ENCODE data around the gene ENG. TPM values are rescaled to one million over a fixed set of nuclear protein-coding genes. Genes with fewer than 3 reads are reported as not detected.

The ENG gene
- polyA plus RNA-seq, 2 of the 4 experiments (the other 2 are of a cell fraction) = 0.08 TPM; not detected in 1

GRCh38 chr9:127769929-127770582, 84.4 kb downstream of the ENG start:
- ATAC-seq (no peak), FAIRE-seq (no peak), DNase-seq (ENCODE audit: low read depth in 1 of 2, low spot score in 1 of 2) (no peak)
- H3K4me2 ChIP-seq = no peak overlapping the region; the same call in 2 of the 3 replicates
- H3K9me3 ChIP-seq = no peaks in the 10 kb centered on the region
- no peak overlapping the region for H3K27ac ChIP-seq
- H3K4me3 ChIP-seq = no peak overlapping the region
- POLR2A ChIA-PET = interaction anchor here (0.6 kb wide), 2 partner anchors 63 to 299 kb away, joined by 3 to 4 read pairs; no protein-coding TSS in a partner anchor
- CTCF ChIA-PET = interaction anchor here (0.9 to 15.5 kb wide), 8 partner anchors 14 to 154 kb away, joined by 3 to 157 read pairs (median 11); partner anchors contain the start of genes CDK9, SH2D3C and TOR2A
- TF ChIP-seq HOXB5 (CRISPR knock-in tag; IDR thresholded peaks at IDR 0.05) (no peak), NR3C1 (IDR thresholded peaks at IDR 0.05) (no peak), RFX5 (IDR thresholded peaks at IDR 0.05) (no peak), REST (IDR thresholded peaks at IDR 0.05) (no peak), E2F6 (IDR thresholded peaks at IDR 0.05; ENCODE audit: borderline replicate concordance, low read depth) (no peak), EHF (CRISPR knock-in tag; IDR thresholded peaks at IDR 0.05) (no peak), POLR2A (IDR thresholded peaks at IDR 0.05; ENCODE audit: low read length) (no peak), NPAS2 (CRISPR knock-in tag; IDR thresholded peaks at IDR 0.05; ENCODE audit: borderline replicate concordance) (no peak), HOXA7 (CRISPR knock-in tag; IDR thresholded peaks at IDR 0.05) (no peak), MAX (IDR thresholded peaks at IDR 0.05) (no peak), KDM5A (IDR thresholded peaks at IDR 0.05) (no peak), CTCF (IDR thresholded peaks at IDR 0.05) (no peak), RCOR1 (IDR thresholded peaks at IDR 0.05; ENCODE audit: low read depth, low read length) (no peak), HDAC2 (IDR thresholded peaks at IDR 0.05) (no peak), RAD21 (conservative IDR thresholded peaks at IDR 0.05 in 1 of 2, IDR thresholded peaks at IDR 0.05 in 1 of 2) (no peak), KDM1A (IDR thresholded peaks at IDR 0.05; ENCODE audit: low read depth) (no peak), ZSCAN20 (CRISPR knock-in tag; IDR thresholded peaks at IDR 0.05) (no peak), MAZ (IDR thresholded peaks at IDR 0.05; ENCODE audit: borderline replicate concordance, low read depth, low read length) (no peak), HMGXB4 (CRISPR knock-in tag; IDR thresholded peaks at IDR 0.05; ENCODE audit: borderline replicate concordance) (no peak), USF2 (IDR thresholded peaks at IDR 0.05) (no peak)
- 68% methylated on average over 4 of the region's 4 CpGs for WGBS (ENCODE audit: missing lambda C conversion rate)
- peaks cover 4% of the 10 kb centered on the region; the same call in 1 of the 3 replicates for H3K4me1 ChIP-seq
